ENCODE results near the gene GABBR1.
A peak's percentile ranks its signal among the peaks of the same experiment; 100 is the strongest.

DNA sequence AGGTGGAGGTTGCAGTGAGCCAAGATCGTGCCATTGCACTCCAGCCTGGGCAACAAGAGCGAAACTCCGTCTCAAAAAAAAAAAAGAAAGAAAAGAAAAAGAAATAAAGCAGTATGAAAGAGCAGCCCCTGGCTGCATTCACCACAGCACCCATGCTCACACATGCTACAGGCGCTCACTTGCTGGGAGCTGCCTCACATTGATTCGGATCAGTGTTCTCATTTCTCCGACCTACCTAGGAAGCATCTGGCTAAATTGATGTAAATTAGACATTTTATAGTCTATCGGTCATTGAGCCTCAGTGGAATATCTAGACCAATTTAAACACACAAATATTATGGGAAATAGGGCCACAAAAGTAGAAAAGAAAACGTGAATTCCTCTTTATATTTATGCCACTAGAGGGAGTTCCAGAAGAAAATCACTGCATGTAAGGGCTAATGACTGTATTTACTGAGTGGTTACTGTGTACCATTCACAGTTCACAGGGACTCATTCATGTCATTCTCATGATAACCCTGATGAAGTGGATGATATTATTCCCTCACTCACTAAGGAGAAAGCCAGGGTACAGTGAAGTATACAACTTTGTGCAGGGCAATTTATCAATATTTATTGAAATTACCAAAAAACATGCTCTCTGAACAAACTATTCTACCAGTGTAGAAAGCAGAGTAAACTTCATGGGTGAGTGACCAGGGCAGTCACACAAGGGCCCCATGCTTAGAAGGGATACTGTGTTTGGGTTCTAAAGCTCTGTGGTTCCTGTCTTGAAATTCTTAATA is 18.6 kb upstream of the GABBR1 start:
- TF ChIP-seq, protein P1, sequence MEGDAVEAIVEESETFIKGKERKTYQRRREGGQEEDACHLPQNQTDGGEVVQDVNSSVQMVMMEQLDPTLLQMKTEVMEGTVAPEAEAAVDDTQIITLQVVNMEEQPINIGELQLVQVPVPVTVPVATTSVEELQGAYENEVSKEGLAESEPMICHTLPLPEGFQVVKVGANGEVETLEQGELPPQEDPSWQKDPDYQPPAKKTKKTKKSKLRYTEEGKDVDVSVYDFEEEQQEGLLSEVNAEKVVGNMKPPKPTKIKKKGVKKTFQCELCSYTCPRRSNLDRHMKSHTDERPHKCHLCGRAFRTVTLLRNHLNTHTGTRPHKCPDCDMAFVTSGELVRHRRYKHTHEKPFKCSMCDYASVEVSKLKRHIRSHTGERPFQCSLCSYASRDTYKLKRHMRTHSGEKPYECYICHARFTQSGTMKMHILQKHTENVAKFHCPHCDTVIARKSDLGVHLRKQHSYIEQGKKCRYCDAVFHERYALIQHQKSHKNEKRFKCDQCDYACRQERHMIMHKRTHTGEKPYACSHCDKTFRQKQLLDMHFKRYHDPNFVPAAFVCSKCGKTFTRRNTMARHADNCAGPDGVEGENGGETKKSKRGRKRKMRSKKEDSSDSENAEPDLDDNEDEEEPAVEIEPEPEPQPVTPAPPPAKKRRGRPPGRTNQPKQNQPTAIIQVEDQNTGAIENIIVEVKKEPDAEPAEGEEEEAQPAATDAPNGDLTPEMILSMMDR (IDR thresholded peaks at IDR 0.05), result peak in 5 of 6 experiments; percentile 27 to 57 (median 48)
- no peak for TF ChIP-seq POLR2A (IDR thresholded peaks at IDR 0.05)
